ENCODE measurements around the gene ZNF804B. TPM values are rescaled to one million over a fixed set of nuclear protein-coding genes. Genes with fewer than 3 reads are reported as not detected.

Gene ZNF804B
- total and polyA plus RNA-seq, 9 of the 15 experiments (the other 6 are each of a cell fraction or from before 2014, with no cell fraction given) = 0.04 to 0.22 (median 0.09) TPM; not detected in 6

- TF ChIP-seq TFAP4 (CRISPR knock-in tag; IDR thresholded peaks at IDR 0.05; ENCODE audit: borderline replicate concordance) (0 out of 2 replicates have a peak, but pooled peaks have one; percentile 28), HNRNPK (IDR thresholded peaks at IDR 0.05; ENCODE audit: low read depth, low read length, poor library complexity, severe bottlenecking) (no peak), ZC3H11A (IDR thresholded peaks at IDR 0.05; ENCODE audit: low read depth, low read length) (no peak), ZNF23 (CRISPR knock-in tag; IDR thresholded peaks at IDR 0.05) (no peak), MYC (IDR thresholded peaks at IDR 0.05; ENCODE audit: low read depth, low read length) (0 out of 2 replicates have a peak, but pooled peaks have one; percentile 12), MYC (CRISPR knock-in tag; IDR thresholded peaks at IDR 0.05; ENCODE audit: borderline replicate concordance, low read depth) (no peak), U2AF2 (optimal IDR thresholded peaks at IDR 0.05; ENCODE audit: low read depth, low read length) (no peak), RREB1 (CRISPR knock-in tag; IDR thresholded peaks at IDR 0.05) (0 out of 2 replicates have a peak, but pooled peaks have one; percentile 51), NFIC (IDR thresholded peaks at IDR 0.05) (0 out of 2 replicates have a peak, but pooled peaks have one; percentile 4), POU5F1 (IDR thresholded peaks at IDR 0.05; ENCODE audit: borderline replicate concordance, low read depth, low read length, partially characterized antibody) (no peak), ZNF165 (CRISPR knock-in tag; IDR thresholded peaks at IDR 0.05; ENCODE audit: borderline replicate concordance) (no peak), SAP30 (IDR thresholded peaks at IDR 0.05; ENCODE audit: borderline replicate concordance, insufficient read depth, low read depth, low read length, poor library complexity, severe bottlenecking) (peak; percentile 26), ZNF655 (CRISPR knock-in tag; IDR thresholded peaks at IDR 0.05) (no peak), KDM1A (IDR thresholded peaks at IDR 0.05) (peak in 1 of 2 experiments; percentile 28; a peak in 1 of 4 replicates)
These were observed at the start of gene ZNF804B (continued) for GRCh38 chr7:88759230-88760135.

Measured in K562 (cell line).